ENCODE results near the gene AKR1C8.
A peak's percentile ranks its signal among the peaks of the same experiment; 100 is the strongest.

The AKR1C8 gene

DNA sequence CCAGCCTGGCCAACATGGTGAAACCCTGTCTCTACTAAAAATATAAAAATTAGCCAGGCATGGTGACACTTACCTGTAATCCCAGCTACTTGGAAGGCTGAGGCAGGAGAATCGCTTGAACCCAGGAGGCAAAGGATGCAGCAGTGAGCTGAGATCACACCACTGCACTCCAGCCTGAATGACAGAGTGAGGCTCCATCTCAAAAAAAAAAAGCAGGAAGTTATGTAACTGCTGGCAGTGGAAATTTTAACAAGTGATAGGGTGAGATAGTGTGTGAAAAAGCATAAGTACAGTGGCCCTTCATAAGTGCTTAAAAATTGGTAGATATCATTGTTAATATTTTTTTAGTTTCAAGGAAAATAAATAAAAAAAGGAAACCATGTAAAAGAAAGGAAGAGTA lies 78.4 kb downstream of the AKR1C8 start:
- DNase-seq, result peak in 1 of 2 experiments; percentile 15

DNA sequence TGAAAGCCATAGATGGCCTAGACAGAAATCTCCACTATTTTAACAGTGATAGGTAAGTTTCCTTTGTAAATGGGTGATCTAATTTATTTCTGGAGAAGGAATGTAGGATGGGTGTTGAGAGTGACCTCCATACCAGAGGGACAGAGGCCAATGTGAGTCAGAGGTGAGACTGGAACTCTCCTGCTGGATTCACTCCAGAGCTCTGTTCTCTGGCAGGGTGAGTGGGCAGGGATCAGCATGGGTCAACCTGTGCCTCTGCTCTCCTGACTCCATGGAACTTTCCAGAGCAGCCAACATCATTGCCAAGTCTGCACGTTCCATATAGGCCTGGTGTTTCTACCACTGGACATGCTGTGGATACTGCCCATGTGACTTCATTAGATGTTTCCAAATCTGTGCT lies 79.3 kb downstream of the AKR1C8 start:
- no peak for DNase-seq

Data from Kasumi-1 (cell line).